Activated T-cell treated with anti-CD3 and anti-CD28 coated beads for 1 hour (primary cell): ENCODE results near the gene PARD3.
"Not testable (repeated sequence)": the region's sequence is repeated elsewhere in the genome, so short reads cannot be mapped to it uniquely, and the experiment has no call there.

Experiments
- DNase-seq: peaks from one replicate; pipeline ENCODE4 v3.0.0-alpha.2; 2020; ENCODE audit warnings: low read depth

PARD3 gene

DNA sequence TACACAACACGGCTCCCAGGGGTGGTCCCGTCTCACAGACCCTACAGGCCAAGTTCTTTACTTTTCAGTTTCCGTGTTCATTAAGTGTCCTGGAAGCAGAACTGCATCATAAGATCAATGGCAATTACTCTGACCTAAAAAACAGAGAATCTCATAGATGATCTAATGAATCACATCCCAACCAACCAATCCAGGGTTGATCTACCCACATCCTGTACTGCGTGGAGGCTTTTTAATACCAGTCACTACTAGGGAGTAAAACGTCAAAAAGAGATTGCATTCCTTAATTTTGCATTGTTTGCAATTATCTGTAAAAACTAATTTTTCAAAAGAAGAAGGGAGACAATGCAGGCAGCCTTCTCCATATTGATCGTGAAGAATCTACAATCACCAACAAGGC, 72.6 kb downstream of the PARD3 start:
- DNase-seq, result no peak

DNA sequence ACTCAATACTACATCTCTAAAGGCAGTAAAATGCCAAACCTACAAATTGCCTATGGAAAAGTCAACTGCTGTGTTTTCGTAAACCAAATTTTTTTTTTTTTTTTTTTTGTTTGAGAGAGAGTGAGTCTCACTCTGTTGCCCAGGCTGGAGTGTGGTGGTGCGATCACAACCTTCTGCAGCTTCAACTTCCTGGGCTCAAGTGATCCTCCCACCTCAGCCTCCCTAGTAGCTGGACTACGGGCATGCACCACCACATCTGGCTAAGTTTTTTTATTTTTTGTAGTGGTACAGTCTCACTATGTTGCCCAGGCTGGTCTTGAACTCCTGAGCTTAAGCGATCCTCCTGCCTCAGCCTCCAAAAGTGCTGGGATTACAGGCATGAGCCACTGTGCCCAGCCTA, 74.0 kb downstream of the PARD3 start:
- DNase-seq, result not testable (repeated sequence)

DNA sequence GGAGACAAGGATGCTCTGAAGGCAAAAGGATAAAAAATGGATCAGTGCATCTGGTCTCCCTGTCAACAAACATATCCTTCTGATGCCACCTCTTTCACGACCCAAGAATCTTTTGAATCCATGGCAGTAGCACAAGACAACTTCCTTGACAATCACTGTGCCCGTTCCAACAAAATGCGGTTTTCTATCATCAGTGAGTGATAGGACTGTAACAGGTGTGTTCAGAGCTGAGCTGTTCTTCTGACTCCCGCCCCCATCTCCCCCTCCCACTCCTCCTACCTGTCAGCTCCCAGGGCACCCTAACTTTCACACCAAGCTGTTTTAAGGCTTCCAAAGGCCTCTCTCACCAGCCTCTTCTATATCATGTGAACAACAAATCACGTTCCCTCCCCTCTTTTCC, 74.8 kb downstream of the PARD3 start:
- DNase-seq, result no peak

DNA sequence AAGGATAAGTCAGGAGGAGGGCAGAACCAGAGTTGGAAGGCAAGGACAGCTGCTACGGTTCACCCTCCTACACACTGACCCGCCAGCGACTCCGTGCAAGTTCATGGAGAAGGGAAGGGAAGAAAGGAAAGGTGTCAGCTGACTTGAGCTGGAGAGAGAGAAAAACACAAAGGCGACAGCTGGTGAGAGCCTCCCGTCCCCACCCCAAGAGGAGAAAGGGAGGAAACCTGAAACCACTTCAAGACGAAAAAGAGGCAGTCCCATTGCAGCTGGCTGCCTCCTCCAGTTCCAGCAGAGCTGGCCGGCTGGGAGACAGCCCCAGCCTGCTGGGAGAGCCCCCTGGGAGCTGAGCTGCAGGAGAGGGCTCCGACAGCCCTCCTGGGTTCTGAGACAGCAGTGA, 75.2 kb downstream of the PARD3 start:
- DNase-seq, result no peak

DNA sequence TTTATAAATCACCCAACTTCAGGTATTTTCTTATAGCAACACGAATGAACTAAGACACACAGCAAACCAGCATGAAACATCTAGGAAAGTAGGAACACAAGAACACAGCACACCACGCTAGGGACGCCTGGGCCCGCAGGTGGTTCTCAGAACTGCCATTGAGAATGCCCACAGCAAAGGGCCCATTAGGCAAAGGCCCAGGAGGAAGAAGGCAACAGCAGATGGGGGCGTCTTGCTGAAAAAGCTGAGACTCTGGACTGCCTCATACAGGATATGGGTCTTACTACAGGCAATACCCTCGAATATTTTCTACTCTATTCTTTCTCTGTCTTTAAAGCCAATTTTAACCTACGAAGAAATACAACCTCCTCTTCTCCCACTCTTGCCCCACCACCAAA, 77.3 kb downstream of the PARD3 start:
- DNase-seq, result no peak

DNA sequence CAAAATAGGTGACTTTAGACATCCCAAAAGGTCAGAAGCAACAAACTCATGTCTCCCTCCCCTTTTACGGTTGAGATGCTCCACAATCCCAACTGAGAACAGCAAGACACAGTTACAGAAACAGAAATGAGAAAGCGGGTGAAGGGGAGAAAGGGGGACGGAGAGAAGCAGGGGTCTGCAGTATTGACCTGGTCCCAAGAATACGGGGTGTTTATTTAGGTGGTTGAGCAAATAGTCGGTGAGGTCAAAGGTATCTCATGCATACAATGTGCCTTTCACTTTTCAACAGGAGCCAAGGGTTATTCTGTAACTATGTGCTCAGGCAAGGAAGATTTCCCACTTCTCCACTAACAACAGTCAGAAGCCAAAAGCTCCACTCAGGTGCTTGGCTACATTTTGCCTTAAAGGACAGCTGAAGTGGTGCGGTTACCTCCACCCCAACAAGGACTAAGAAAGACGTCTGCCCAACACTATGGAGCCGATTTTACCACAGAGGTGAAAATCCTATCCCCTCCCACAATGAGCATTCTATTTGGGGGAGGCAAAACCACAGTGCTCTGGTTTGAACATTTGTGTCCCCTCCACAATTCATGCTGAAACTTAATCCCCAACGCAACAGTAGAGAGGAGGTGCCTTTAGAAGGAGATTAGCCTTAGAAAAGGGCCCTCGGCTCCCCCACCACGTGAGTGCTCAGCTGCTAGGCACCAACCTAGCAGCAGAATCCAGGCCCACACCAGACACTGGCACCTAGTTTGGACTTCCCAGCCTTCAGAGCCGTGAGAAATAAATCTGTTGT, 77.9 kb downstream of the PARD3 start:
- DNase-seq, result no peak

DNA sequence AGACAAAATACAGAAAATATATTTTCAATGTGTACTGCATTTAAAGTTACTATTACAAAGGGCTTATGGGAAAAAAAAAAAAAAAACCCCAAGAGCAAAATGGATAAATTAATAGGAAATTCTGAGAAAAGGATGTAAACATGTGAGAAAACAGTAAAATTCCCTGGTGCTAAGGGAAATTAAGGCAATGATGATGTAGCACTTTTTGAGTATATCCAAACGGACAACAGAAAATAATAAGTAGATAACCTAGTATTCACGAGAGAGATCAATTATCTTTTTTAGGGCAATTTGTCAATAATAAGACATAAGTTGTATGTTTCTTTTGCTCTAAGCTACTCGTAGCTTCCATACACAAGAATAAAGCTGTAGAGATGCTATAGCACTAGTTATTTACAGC, 80.2 kb downstream of the PARD3 start:
- no peak for DNase-seq

DNA sequence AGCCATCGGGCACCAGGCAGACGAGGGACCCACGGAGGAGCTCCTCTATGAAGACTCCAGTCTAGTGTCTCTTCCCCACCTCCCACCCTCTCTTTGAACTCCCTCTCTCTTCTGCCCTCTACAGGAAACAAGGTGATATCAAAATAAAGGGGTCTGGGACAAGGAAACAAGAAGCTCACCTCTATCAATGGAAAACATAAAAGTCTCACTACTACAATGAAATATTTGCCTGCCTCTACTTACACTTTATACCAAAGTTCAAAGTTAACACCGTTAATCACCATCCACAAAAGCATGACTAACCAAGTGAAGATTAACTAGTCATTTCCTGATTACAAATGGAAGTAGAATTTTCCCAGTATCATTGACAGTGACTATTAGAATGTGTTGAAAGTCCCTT, 82.2 kb downstream of the PARD3 start:
- no peak for DNase-seq

DNA sequence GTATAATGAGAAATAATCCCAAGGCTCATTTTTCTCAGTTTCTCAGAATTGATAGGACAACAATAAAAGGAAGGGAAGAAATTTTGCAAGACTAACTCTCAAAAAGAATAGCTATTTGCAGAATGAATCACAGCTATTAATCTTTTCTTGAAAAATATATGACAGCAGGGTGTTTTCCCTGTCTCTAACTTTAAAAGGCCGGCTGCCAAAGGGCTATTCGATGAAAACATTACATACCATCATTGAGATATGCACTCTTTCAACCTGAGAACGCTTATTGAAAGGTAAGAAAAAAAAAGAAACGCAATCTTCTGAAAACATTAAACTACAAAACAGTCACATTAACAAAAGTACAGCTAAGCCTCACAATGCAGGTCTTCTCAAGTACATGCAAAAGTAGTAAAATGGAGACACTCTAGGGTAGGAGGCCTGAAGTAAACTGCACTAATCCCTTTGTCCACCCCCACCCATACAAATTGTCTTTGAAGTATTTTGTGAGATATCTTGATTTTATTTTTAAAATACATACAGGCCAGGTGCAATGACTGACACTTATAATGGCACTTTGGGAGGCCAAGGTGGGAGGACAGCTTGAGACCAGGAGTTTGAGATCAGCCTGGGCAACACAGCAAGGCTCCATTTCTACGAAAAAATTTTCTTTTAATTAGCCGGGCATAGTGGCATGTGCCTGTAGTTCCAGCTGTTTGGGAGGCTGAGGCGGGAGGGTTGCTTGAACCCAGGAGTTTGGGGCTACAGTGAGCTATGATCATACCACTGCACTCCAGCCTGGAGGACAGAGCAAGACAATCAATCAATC, 83.0 kb downstream of the PARD3 start:
- no peak for DNase-seq

DNA sequence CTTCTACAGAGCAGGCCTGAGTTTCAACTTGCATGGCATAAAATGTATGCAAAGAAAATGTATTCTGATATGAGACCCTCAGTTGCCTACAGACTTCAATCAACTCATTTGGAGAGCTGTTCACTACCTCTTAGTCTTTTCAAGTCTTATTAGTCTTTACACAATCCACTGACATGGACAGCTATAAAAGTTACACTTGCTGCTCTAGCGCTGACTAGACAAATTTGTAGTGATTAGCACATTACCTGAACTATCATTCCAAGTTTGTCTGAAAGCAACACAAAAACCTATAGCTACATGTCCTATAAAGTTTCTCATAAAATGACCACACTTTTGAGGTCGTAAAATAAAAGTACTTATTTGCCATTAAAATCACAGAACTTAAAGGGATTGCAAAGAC, 83.9 kb downstream of the PARD3 start:
- no peak for DNase-seq

DNA sequence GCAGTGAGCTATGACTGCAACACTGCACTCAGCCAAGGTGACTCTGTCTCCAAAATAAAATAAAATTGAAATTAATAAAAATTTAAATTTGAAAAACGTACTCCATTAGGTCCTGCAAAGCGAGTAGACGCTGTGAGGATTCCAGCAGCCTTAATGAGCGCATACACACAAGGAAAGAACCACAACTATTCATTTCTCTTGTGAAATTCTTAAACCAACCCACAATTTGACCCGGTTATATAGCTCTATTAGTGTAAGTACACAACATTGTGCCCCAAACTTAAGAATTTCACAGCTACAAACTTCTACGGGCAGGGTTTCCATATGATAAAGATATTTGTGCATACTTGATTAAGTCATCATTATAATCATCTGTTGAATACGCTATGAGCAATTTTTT, 84.4 kb downstream of the PARD3 start:
- DNase-seq, result no peak

DNA sequence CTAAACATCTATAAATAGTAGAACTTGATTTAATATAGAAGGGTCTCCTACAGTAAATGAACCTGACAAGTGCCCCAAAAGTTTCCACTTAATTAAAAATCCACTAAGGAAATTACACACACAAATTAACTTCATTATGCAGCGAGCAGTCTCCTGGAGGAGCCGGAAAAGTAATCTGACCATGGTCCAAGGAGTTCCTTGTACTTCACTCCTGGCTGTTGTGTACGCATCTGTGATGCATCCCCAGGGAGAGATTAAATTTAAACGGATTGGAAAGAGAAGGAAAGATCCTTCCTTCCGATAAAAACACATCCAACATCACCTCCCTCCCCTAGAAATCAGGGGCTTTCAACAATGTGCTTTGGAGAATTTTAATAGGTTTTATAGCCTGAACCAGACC, 85.5 kb downstream of the PARD3 start:
- no peak for DNase-seq

DNA sequence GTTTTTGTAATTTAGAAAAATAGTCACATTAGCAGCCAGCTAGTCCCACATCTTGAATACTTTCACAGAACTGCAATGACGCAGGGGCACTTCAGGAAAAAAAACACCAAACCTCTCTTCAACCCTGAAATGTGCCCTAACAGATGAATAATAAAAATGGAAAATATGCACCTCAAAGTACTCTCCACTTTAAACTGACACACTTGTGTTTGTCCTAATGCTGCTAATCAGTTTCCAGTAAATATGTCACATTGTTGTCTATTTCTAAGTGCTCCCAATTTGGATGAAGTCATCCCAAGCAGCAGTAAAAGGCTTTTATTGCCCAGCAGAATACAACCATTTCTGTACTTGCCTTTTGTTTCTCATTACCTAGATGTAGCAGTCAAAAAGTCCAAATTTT, 86.7 kb downstream of the PARD3 start:
- no peak for DNase-seq

DNA sequence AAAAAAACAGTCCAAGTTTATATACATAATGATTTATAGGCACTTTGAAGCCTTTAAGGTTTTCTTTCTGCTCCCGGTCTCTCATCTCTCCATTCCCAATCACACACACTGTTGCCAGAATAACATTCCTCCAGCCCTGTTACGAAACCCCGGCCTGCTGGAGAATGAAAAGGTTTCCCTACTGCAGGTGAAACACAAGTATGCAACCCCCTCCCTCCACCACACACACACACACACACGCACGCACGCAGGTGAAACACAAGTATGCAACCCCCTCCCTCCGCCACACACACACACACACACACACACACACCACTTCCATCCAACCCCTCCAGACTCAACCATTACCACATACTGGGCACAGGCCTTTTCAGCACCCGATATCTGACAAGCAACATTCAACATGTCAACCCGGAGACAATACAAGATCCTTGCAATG, 87.5 kb downstream of the PARD3 start:
- DNase-seq, result no peak

DNA sequence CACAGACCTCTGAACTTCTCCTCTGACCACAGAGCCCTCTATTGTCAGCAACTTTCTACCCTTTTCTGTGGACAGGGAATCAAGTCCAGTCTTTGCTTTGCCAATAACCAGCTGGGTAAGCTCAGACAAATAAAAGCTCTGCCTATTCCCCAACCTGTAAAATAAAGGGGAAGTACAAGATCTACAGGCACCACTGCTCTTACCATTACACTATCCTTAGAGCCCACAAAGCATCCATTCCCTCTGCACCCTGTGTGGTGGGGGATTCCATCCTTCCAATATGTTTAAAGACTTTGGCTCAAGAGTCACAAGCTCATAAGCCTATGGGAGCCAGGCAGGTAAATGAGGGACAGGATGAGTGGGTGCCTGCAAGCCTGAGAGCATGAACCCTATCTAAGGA, 88.2 kb downstream of the PARD3 start:
- DNase-seq, result no peak

DNA sequence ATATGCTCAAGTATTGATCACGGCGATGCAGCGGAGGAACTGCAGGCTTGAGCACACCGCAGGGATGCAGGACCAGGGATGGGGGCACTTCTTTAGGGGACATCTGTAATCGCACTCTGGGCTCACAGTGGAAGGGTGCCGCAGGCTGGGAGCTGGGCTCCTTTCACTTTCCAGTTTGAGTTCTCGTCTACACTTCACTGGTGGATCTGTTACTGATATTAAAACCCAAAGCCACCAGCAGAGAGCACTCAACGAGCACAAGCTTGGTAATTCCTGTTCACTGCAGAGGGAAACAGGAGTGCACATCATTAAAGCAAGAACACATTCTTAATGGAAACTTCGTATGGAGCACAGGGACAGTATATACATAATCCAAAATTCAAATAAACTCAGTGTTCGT, 91.3 kb downstream of the PARD3 start:
- DNase-seq, result no peak

DNA sequence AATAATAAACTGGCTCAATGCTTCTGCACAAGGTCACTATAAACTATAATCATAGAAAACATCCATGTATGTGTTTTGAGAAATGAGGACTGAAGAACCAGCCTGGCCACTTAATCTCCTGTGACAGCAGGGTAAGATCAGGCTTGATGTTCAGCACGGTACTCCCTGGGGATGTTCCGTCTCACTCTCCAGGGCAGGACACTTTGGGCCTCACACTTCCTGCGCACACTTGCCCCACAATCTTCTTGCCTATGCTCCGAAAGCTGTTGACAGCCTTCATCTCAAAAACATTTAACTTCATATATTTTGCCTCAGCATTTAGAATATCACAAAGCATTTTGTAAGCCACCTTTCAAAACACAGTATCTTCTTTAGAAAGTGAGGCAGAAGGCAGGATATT, 92.7 kb downstream of the PARD3 start:
- no peak for DNase-seq

DNA sequence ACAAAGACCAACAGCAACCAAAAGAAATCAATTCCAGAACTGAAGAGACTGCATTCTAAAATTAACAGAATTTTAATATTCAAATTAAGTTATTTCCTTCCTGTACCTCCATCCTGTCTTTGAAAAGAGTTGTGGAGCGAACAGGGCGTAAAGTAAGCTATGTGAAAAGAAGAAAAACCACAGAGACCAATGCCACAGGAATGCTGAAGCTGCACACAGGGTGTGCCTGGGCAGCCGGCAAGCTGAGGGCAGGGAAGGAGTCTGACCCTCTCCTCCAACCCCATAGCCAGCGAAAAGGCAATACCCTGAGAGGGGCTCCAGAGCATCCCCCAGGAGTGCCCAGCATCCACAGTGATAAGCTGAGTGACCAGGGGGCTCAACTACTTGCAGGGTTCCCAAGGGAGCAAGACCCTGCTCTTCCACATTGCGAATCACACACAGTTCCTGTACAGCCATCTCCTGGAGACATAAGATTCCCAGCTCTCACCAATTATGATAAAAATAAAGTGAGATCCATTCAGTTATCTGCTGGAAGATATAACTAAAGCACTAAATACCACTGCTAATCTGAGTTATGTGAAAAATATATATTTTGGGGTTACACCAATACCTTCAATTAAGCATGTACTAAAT, 93.8 kb downstream of the PARD3 start:
- no peak for DNase-seq

DNA sequence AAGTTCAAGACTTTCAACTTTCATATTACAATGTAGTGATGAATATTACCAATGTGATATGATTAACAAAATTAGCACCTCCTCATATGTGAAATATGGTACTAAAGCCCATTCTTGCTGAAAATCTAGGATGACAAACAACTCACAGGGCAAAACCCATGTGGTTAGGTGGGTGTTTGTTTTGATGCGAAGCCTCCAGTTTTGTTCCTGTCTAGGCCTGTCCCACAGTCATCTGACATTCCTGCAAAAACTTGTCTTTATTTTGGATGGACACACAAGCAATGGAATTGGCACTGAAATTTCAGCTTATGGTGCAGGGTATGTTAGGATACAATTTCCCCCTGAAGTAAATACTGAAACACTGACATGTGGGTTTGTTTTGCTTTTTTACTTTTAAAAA, 95.3 kb downstream of the PARD3 start:
- no peak for DNase-seq

DNA sequence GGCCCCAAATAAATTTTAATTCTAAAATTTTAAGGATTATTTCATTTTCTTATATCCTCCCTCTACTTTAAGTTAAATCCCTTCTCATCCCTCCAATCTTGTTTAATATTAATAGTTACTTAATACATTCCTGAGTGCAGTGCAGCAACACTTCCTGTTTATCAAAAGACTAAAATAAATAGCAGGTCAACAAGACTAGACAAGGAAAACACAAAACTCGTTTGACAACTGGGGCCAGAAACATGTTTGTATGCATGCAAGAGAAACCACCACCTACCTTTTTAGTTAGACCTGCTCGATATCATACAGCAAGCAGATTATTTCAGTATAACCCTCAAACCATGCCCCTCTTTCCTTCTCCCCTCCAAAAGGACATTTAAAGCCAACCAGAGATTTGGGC, 95.8 kb downstream of the PARD3 start:
- no peak for DNase-seq

DNA sequence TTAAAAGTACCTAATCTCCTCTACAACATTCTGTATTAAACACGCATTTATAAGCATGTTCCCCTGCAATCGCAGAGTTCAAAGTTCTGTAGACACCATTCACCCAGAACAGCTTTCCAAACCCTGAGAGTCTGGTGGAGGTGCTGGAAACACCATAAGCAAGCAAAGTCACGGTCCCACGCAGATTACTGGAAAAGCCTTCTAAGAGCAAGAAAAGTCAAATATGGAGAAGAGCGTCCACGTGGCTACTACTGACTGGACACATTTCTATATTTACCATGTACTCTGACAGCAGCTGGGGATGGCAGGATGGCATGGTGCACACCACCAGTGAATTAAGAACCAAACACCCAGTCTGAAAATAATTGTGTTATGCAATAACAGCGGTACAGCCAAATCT, 97.7 kb downstream of the PARD3 start:
- DNase-seq, result no peak

DNA sequence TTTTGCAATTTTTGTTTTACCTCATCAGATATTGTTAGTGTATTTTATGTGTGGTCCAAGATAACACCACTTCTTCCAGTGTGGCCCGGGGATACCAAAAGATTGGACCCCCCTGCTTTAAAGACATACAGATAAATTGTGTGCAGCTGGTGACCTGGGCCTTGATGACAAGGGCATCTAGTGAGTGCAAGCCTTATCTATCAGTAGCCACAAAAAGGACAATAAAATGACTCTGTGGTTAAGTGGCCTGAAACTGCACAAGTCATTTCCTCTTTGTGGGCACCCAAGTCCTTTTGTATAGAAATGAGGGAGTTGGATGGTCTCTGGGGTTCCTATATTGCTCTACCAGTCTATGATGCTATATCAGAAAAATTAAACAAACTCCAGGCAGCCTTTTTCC, 98.1 kb downstream of the PARD3 start:
- no peak for DNase-seq

DNA sequence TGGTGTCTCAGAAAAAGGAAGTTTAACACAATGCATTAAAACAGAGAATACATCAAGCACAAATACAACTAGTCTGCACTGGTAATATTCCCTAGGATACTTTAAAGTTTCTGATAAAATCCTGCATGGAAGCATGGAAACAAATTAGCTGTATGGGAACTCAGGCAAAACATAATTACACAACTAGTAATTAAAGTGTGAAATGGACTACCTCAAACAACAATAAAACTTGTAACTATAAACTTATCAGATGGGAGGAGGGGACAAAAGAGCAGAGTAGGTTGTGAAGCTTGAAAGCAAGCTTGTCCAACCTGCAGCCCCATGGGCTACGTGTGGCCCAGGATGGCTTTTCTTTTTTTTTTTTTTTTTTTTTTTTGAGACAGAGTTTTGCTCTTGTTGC, 98.9 kb downstream of the PARD3 start:
- DNase-seq, result no peak
